Transverse colon (tissue), 4 donors: Measurements from ENCODE around the gene BCL11B. TPM values are rescaled to one million over a fixed set of nuclear protein-coding genes. Genes with fewer than 3 reads are reported as not detected.

Experiments used
- DNase-seq: peaks from one replicate; pipeline ENCODE4 v3.0.0-alpha.2; 2019
- H3K27ac ChIP-seq, 4 donors: fragments of 200-600 bp; sonication (generic); 2 replicates each; pipeline ENCODE4 v1.5.1; 2016 to 2018; ENCODE audit warnings: inconsistent platforms in 4 of 4
- H3K27me3 ChIP-seq: fragments of 200-600 bp; sonication (generic); 2 replicates; pipeline ENCODE4 v1.5.1; 2017; ENCODE audit warnings: inconsistent platforms
- H3K36me3 ChIP-seq, 4 donors: fragments of 200-600 bp; sonication (generic); 2 replicates each; pipeline ENCODE4 v1.5.1; 2017 to 2019; ENCODE audit warnings: inconsistent platforms in 4 of 4
- H3K4me1 ChIP-seq, 4 donors: fragments of 200-600 bp; sonication (generic); 2 replicates each; pipeline ENCODE4 v1.5.1; 2017 to 2020; ENCODE audit warnings: inconsistent platforms in 4 of 4
- H3K4me3 ChIP-seq, 4 donors: fragments of 200-600 bp; sonication (generic); 1 replicate in 1 of 4; 2 replicates in 3 of 4; pipeline versions ENCODE4 v1.5.1 to v1.6.1; 2017 to 2019; ENCODE audit warnings: inconsistent platforms in 4 of 4
- H3K9me3 ChIP-seq, 2 donors: fragments of 200-600 bp; sonication (generic); 2 replicates each; pipeline ENCODE4 v1.5.1; 2017 to 2019; ENCODE audit warnings: inconsistent platforms in 2 of 2
- CTCF ChIP-seq, 5 experiments: fragments of 200-600 bp in 3 of 5; fragments of 450-650 bp in 2 of 5; sonication (generic) in 3 of 5; IDR thresholded peaks; 1 replicate in 2 of 5; 2 replicates in 3 of 5; pipeline ENCODE4 v1.5.1; 2016 to 2017; ENCODE audit warnings: antibody characterized with exemption in 5 of 5, inconsistent platforms in 3 of 5, mild to moderate bottlenecking in 2 of 5, moderate library complexity in 1 of 5
- EP300 ChIP-seq: sonication (generic); formaldehyde crosslinking; IDR thresholded peaks from one replicate; pipeline ENCODE4 v1.6.1; 2017; ENCODE audit warnings: antibody characterized with exemption, low read depth
- POLR2A ChIP-seq: fragments of 450-650 bp; IDR thresholded peaks from one replicate; pipeline ENCODE4 v1.6.1; 2016; ENCODE audit warnings: antibody characterized with exemption, mild to moderate bottlenecking, moderate library complexity
- POLR2AphosphoS5 ChIP-seq, 3 donors: sonication (generic); formaldehyde crosslinking; IDR thresholded peaks; one replicate each; pipeline ENCODE4 v1.6.1; 2016; ENCODE audit warnings: antibody characterized with exemption in 3 of 3
- WGBS, 2 donors: methylation state at CpG; one replicate each; pipeline ENCODE4 v1.1.5; 2018; ENCODE audit warnings: low coverage in 1 of 2; 5-methylcytosine and 5-hydroxymethylcytosine counted together
- in situ Hi-C, 4 donors: fragments of 200-750 bp; cut with MboI; loops; one replicate each; pipeline versions ENCODE4 v1.15.0 to v1.15.1; 2017; ENCODE audit warnings: low sequenced_read_pairs in 3 of 4, low pct_ligation_motif_present in 1 of 4, low pct_unique_long_range_greater_than_20kb in 1 of 4
- intact Hi-C: fragments of 100-400 bp; cut with DNase I; formaldehyde crosslinking; loops from one replicate; pipeline ENCODE4 v1.15.1; 2023; ENCODE audit warnings: low total_unique reads
- total RNA-seq, 4 donors: library from RNA; depleted of rRNA; stranded (reverse); fragments of >200 nt; gene quantifications; one replicate each; pipeline ENCODE4 v1.1.0, GENCODE V29; 2016

Gene BCL11B
- total RNA-seq, 4 donors from 2014 or later, result 0.37 to 4.8 (median 3.7) TPM

- Histone ChIP-seq H3K27me3 (no peaks in the 10 kb centered on the region), H3K9me3 (no peaks in the 10 kb centered on the region), H3K36me3 (no peaks in the 10 kb centered on the region), H3K4me1 (no peaks in the 10 kb centered on the region), H3K27ac (no peak overlapping the region), H3K4me3 (no peak overlapping the region)
- TF ChIP-seq POLR2AphosphoS5 (IDR thresholded peaks at IDR 0.05) (no peak), CTCF (IDR thresholded peaks at IDR 0.05) (no peak), EP300 (no peak), POLR2A (no peak)
- intact Hi-C loops, result no loop called here
- in situ Hi-C loops, result no loop called here
- DNase-seq, result no peak
- 78 to 89% methylated on average over 5 to 27 of the region's 27 CpGs for WGBS, 2 donors
Observed at GRCh38 chr14:99146616-99147365, 125.2 kb downstream of the BCL11B start.

DNA sequence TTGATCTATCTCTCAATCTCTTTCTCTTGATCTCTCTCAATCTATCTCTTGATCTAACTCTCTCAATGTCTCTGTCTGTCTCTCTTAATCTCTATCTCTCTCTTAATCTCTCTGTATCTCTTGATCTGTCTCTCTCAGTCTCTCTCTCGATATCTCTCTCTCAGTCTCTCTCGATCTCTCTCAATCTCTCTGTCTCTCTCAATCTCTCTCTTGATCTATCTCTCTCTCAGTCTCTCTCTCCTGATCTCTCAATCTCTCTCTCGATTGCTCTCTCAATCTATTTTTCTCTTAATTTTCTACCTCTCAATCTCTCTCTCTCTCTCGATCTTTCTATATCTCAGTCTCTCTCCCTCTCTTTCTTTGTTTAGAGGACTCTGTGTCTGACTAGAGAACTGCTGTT is 126.7 kb downstream of the BCL11B start:
- intact Hi-C loops, result no loop called here
- Histone ChIP-seq H3K9me3 (no peaks in the 10 kb centered on the region), H3K27me3 (no peaks in the 10 kb centered on the region), H3K4me3 (no peak overlapping the region), H3K36me3 (no peaks in the 10 kb centered on the region), H3K4me1 (no peaks in the 10 kb centered on the region), H3K27ac (no peak overlapping the region)
- 89 to 100% methylated on average over 4 of the region's 4 CpGs for WGBS, 2 donors
- no peak for DNase-seq
- TF ChIP-seq CTCF (IDR thresholded peaks at IDR 0.05) (no peak), POLR2A (no peak), POLR2AphosphoS5 (IDR thresholded peaks at IDR 0.05) (no peak), EP300 (no peak)
- in situ Hi-C loops, result no loop called here

- in situ Hi-C loops (no loop called here), intact Hi-C loops (no loop called here)
- Histone ChIP-seq H3K4me3 (no peak overlapping the region), H3K36me3 (no peaks in the 10 kb centered on the region), H3K9me3 (no peaks in the 10 kb centered on the region), H3K27ac (no peak overlapping the region), H3K27me3 (no peaks in the 10 kb centered on the region), H3K4me1 (no peaks in the 10 kb centered on the region)
- 78 to 100% methylated on average over 1 to 4 of the region's 4 CpGs for WGBS, 2 donors
- DNase-seq, result no peak
- no peak for TF ChIP-seq POLR2AphosphoS5 (IDR thresholded peaks at IDR 0.05)
- TF ChIP-seq CTCF (IDR thresholded peaks at IDR 0.05), result no peak
- no peak for TF ChIP-seq POLR2A
Observed at GRCh38 chr14:99143793-99144192, 128.2 kb downstream of the BCL11B start.

DNA sequence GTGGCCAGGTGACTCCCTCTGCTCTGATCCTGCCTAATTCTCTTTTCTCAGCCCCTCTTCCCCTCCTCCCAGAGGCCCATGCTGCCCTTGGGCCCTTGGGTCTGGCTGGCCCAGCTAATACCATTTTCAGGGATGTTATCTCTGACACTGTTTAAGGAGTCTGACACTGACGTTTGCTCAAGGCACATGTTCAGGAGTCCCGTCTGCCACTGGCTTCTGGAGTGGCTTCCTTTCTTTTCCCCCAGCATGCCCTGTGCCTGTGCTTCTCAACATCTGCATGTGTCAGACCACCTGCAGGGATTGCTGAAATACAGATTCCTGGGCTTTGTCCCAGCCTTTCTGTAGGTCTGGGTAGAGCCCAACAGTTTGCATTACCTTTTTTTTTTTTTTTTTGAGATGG is 128.9 kb downstream of the BCL11B start:
- 55% methylated on average over 2 of the region's 2 CpGs; no CpG with 5 or more reads in 1 of the 2 donors for WGBS, 2 donors
- no peak for DNase-seq
- H3K27me3 ChIP-seq, result no peaks in the 10 kb centered on the region
- H3K9me3 ChIP-seq, result no peaks in the 10 kb centered on the region
- no peak overlapping the region for H3K4me3 ChIP-seq
- intact Hi-C loops (no loop called here), in situ Hi-C loops (no loop called here)
- no peak overlapping the region for H3K27ac ChIP-seq
- H3K4me1 ChIP-seq, result no peaks in the 10 kb centered on the region
- H3K36me3 ChIP-seq, result no peaks in the 10 kb centered on the region
- TF ChIP-seq CTCF (IDR thresholded peaks at IDR 0.05) (no peak), POLR2A (no peak), EP300 (no peak), POLR2AphosphoS5 (IDR thresholded peaks at IDR 0.05) (no peak)
